Epithelial cell of proximal tubule (primary cell): ENCODE data around the gene PNRC2. TPM values are rescaled to one million over a fixed set of nuclear protein-coding genes. Genes with fewer than 3 reads are reported as not detected.
A peak's percentile ranks its signal among the peaks of the same experiment; 100 is the strongest.
"Not testable (repeated sequence)": the region's sequence is repeated elsewhere in the genome, so short reads cannot be mapped to it uniquely, and the experiment has no call there.

ENCODE experiments used
- DNase-seq: peaks from one replicate; pipeline ENCODE4 v3.0.0-alpha.2; 2011; ENCODE audit warnings: low read depth
- H3K4me3 ChIP-seq: 2 replicates; pipeline ENCODE4 v1.5.1; 2011; ENCODE audit warnings: low read depth, mild to moderate bottlenecking, low read length
- CTCF ChIP-seq: conservative IDR thresholded peaks from 2 replicates; pipeline ENCODE4 v1.5.1; 2012; ENCODE audit warnings: low read depth, mild to moderate bottlenecking, low read length
- total RNA-seq: library from RNA; depleted of rRNA; stranded (reverse); fragments of >200 nt; gene quantifications from 2 replicates; pipeline ENCODE4 v1.2.3, GENCODE V29; 2015

Gene PNRC2
- total RNA-seq, 1 donor from 2014 or later, result 92.1 TPM

- H3K4me3 ChIP-seq, result no peak overlapping the region
- no peak for DNase-seq
- TF ChIP-seq CTCF, result no peak
Observed at GRCh38 chr1:23953020-23953419, 6.6 kb upstream of the PNRC2 start.

- no peak for TF ChIP-seq CTCF
- no peak overlapping the region for H3K4me3 ChIP-seq
- no peak for DNase-seq
Observed at GRCh38 chr1:23957096-23957495, 2.5 kb upstream of the PNRC2 start.

- H3K4me3 ChIP-seq, result peak overlapping the region; percentile 79
- DNase-seq, result not testable (repeated sequence)
Observed at GRCh38 chr1:23958040-23958809, 1.4 kb upstream of the PNRC2 start.

- TF ChIP-seq CTCF, result peak; percentile 42
- peak; percentile 60 for DNase-seq
- H3K4me3 ChIP-seq, result peak overlapping the region; percentile 79
Observed at GRCh38 chr1:23958810-23959460, 693 bp upstream of the PNRC2 start.

GRCh38 chr1:23960291-23961020 lies 828 bp downstream of the PNRC2 start:
- DNase-seq, result no peak
- TF ChIP-seq CTCF, result no peak

GRCh38 chr1:23963617-23964234 lies 4.1 kb downstream of the PNRC2 start:
- no peak for TF ChIP-seq CTCF
- DNase-seq, result no peak
- no peak overlapping the region for H3K4me3 ChIP-seq

More at GRCh38 chr1:23960291-23961020, 828 bp downstream of the PNRC2 start:
- peak overlapping the region; percentile 79 for H3K4me3 ChIP-seq

GRCh38 chr1:23964235-23964668 lies 4.6 kb downstream of the PNRC2 start:
- H3K4me3 ChIP-seq, result no peak overlapping the region
- no peak for DNase-seq
- TF ChIP-seq CTCF, result no peak
